H9 (cell line): ENCODE results near the gene SLC6A19. TPM values are rescaled to one million over a fixed set of nuclear protein-coding genes. Genes with fewer than 3 reads are reported as not detected.

Experiments used
- DNase-seq: peaks from one replicate; pipeline ENCODE4 v3.0.0-alpha.2; 2017
- H2AFZ ChIP-seq: one replicate; pipeline ENCODE4 v1.6.1; 2013; ENCODE audit warnings: mild to moderate bottlenecking, low read length, control low read depth, moderate library complexity
- H2AK5ac ChIP-seq: 2 replicates; pipeline ENCODE4 v1.6.1; 2013; ENCODE audit warnings: low read length, control low read depth, mixed read lengths; ENCODE audit not compliant: insufficient read length
- H2BK120ac ChIP-seq: one replicate; pipeline ENCODE4 v1.6.1; 2013; ENCODE audit warnings: low read depth, mild to moderate bottlenecking, low read length, control low read depth, inconsistent platforms; ENCODE audit not compliant: poor library complexity, severe bottlenecking
- H2BK12ac ChIP-seq: 2 replicates; pipeline ENCODE4 v1.6.1; 2013; ENCODE audit warnings: low read length, control low read depth, mixed read lengths, low read depth; ENCODE audit not compliant: insufficient read length
- H2BK15ac ChIP-seq: 2 replicates; pipeline ENCODE4 v1.6.1; 2013; ENCODE audit warnings: low read depth, low read length, control low read depth
- H2BK20ac ChIP-seq: one replicate; pipeline ENCODE4 v1.6.1; 2013; ENCODE audit warnings: low read depth, mild to moderate bottlenecking, low read length, control low read depth, inconsistent platforms; ENCODE audit not compliant: poor library complexity, severe bottlenecking
- H2BK5ac ChIP-seq: 2 replicates; pipeline ENCODE4 v1.6.1; 2013; ENCODE audit warnings: low read length, control low read depth, mixed read lengths; ENCODE audit not compliant: insufficient read length
- H3K14ac ChIP-seq: 2 replicates; pipeline ENCODE4 v1.6.1; 2013; ENCODE audit warnings: low read length, control low read depth; ENCODE audit not compliant: insufficient read depth
- H3K18ac ChIP-seq: 2 replicates; pipeline ENCODE4 v1.6.1; 2013; ENCODE audit warnings: low read depth, mild to moderate bottlenecking, mixed read lengths, low read length, control low read depth; ENCODE audit not compliant: insufficient read length
- H3K23ac ChIP-seq: 2 replicates; pipeline ENCODE4 v1.6.1; 2013; ENCODE audit warnings: low read length, control low read depth, mixed read lengths, low read depth; ENCODE audit not compliant: insufficient read length
- H3K23me2 ChIP-seq: 2 replicates; pipeline ENCODE4 v1.6.1; 2013; ENCODE audit warnings: low read depth, mild to moderate bottlenecking, mixed read lengths, low read length, control low read depth; ENCODE audit not compliant: insufficient read length, poor library complexity, severe bottlenecking
- H3K27ac ChIP-seq: 2 replicates; pipeline ENCODE4 v1.5.1; 2013; ENCODE audit warnings: low read length, control low read depth, mixed read lengths, low read depth; ENCODE audit not compliant: insufficient read length
- H3K27me3 ChIP-seq: 2 replicates; pipeline ENCODE4 v1.6.1; 2013; ENCODE audit warnings: low read length, control low read depth, inconsistent platforms; ENCODE audit not compliant: insufficient read depth
- H3K4ac ChIP-seq: 2 replicates; pipeline ENCODE4 v1.6.1; 2013; ENCODE audit warnings: low read depth, mild to moderate bottlenecking, control low read depth, inconsistent platforms, low read length, moderate library complexity
- H3K4me1 ChIP-seq: 2 replicates; pipeline ENCODE4 v1.6.1; 2013; ENCODE audit warnings: low read length, control low read depth, inconsistent platforms; ENCODE audit not compliant: insufficient read depth
- H3K4me2 ChIP-seq: 2 replicates; pipeline ENCODE4 v1.6.1; 2013; ENCODE audit warnings: low read length, control low read depth, mixed read lengths; ENCODE audit not compliant: insufficient read length, insufficient read depth
- H3K56ac ChIP-seq: 2 replicates; pipeline ENCODE4 v1.6.1; 2013; ENCODE audit warnings: low read depth, mild to moderate bottlenecking, mixed read lengths, low read length, control low read depth; ENCODE audit not compliant: insufficient read length
- H3K79me1 ChIP-seq: 2 replicates; pipeline ENCODE4 v1.6.1; 2013; ENCODE audit warnings: low read depth, mild to moderate bottlenecking, moderate library complexity, low read length, control low read depth, inconsistent platforms; ENCODE audit not compliant: insufficient read depth, poor library complexity, severe bottlenecking
- H3K79me2 ChIP-seq: 2 replicates; pipeline ENCODE4 v1.6.1; 2013; ENCODE audit warnings: low read length, control low read depth, inconsistent platforms; ENCODE audit not compliant: insufficient read depth
- H3K9ac ChIP-seq: 2 replicates; pipeline ENCODE4 v1.6.1; 2013; ENCODE audit warnings: low read length, control low read depth, mixed read lengths; ENCODE audit not compliant: insufficient read length; ENCODE audit errors: extremely low read depth
- H3K9me3 ChIP-seq: one replicate; pipeline ENCODE4 v1.6.1; 2013; ENCODE audit warnings: low read depth, low read length, inconsistent platforms; ENCODE audit not compliant: control insufficient read depth
- H3T11ph ChIP-seq: one replicate; pipeline ENCODE4 v1.6.1; 2013; ENCODE audit warnings: mild to moderate bottlenecking, low read length, control low read depth, inconsistent platforms
- H4K20me1 ChIP-seq: one replicate; pipeline ENCODE4 v1.6.1; 2013; ENCODE audit not compliant: control insufficient read depth, insufficient read length, insufficient read depth
- H4K5ac ChIP-seq: 2 replicates; pipeline ENCODE4 v1.6.1; 2013; ENCODE audit warnings: low read depth, mild to moderate bottlenecking, mixed read lengths, low read length, control low read depth; ENCODE audit not compliant: insufficient read length
- H4K8ac ChIP-seq: replicated peaks from 2 replicates; pipeline ENCODE4 v1.6.1; 2013; ENCODE audit warnings: low read length, control low read depth, mixed read lengths, low read depth; ENCODE audit not compliant: insufficient read length
- H4K91ac ChIP-seq: 2 replicates; pipeline ENCODE4 v1.6.1; 2013; ENCODE audit warnings: low read depth, mild to moderate bottlenecking, moderate library complexity, mixed read lengths, low read length, control low read depth; ENCODE audit not compliant: insufficient read length
- H3K27ac Mint-ChIP-seq, 3 experiments: 2 replicates in 2 of 3; 3 replicates in 1 of 3; pipeline ENCODE4 v1.8.0; 2020 to 2021; ENCODE audit warnings: mixed read lengths in 3 of 3, mild to moderate bottlenecking in 1 of 3, moderate library complexity in 1 of 3
- H3K27me3 Mint-ChIP-seq: 2 replicates; pipeline ENCODE4 v1.8.0; 2021; ENCODE audit warnings: low read depth, mild to moderate bottlenecking, moderate library complexity, mixed read lengths
- H3K36me3 Mint-ChIP-seq, 3 experiments: 2 replicates in 2 of 3; 3 replicates in 1 of 3; pipeline ENCODE4 v1.8.0; 2020 to 2021; ENCODE audit warnings: low read depth in 3 of 3, mixed read lengths in 3 of 3; ENCODE audit not compliant: insufficient read depth in 1 of 3
- H3K4me1 Mint-ChIP-seq, 2 experiments: 2 replicates each; pipeline ENCODE4 v1.8.0; 2020; ENCODE audit warnings: mixed read lengths in 2 of 2
- H3K4me3 Mint-ChIP-seq, 2 experiments: 2 replicates in 1 of 2; 3 replicates in 1 of 2; pipeline ENCODE4 v1.8.0; 2020 to 2021; ENCODE audit warnings: mild to moderate bottlenecking in 2 of 2, mixed read lengths in 2 of 2, moderate library complexity in 1 of 2
- H3K9me3 Mint-ChIP-seq, 2 experiments: 2 replicates in 1 of 2; 3 replicates in 1 of 2; pipeline ENCODE4 v1.8.0; 2020; ENCODE audit warnings: mild to moderate bottlenecking in 2 of 2, mixed read lengths in 2 of 2, moderate library complexity in 1 of 2
- CTCF ChIP-seq: fragments of 200-600 bp; sonication (generic); conservative IDR thresholded peaks from 3 replicates; pipeline ENCODE4 v1.8.0; 2021; ENCODE audit warnings: antibody characterized with exemption, mild to moderate bottlenecking
- WGBS: extraction: QIAGEN DNeasy Blood & Tissue Kit; methylation state at CpG from one replicate; pipeline ENCODE4 v1.1.7; 2013; ENCODE audit warnings: missing lambda C conversion rate, low lambda C conversion rate, mixed read lengths; ENCODE audit not compliant: insufficient read length; ENCODE audit errors: extremely low coverage; 5-methylcytosine and 5-hydroxymethylcytosine counted together
- total RNA-seq: library from RNA; stranded (reverse); gene quantifications from 2 replicates; pipeline ENCODE4 v1.2.1, GENCODE V29; 2021

The SLC6A19 gene
- total RNA-seq, 1 experiment from 2014 or later = not detected

- no CpG with 5 or more reads among the region's 11 CpGs for WGBS
- no peak within 1 kb of the TSS for H2BK5ac ChIP-seq
- H3K18ac ChIP-seq = no peak within 1 kb of the TSS
- no peaks in the 10 kb centered on the region; a peak in 1 of 7 replicates for H3K36me3 Mint-ChIP-seq
- no peak within 1 kb of the TSS for H3K4me3 Mint-ChIP-seq
- H3K56ac ChIP-seq = no peak within 1 kb of the TSS
- no peak within 1 kb of the TSS for H3K9ac ChIP-seq
- H3K14ac ChIP-seq = no peak within 1 kb of the TSS; the same call in 1 of the 2 replicates
- no peak within 1 kb of the TSS for H2BK120ac ChIP-seq
- H2AK5ac ChIP-seq = no peak within 1 kb of the TSS
- H3K79me2 ChIP-seq = no peaks in the 10 kb centered on the region
- H3K79me1 ChIP-seq = no peaks in the 10 kb centered on the region
- no peaks in the 10 kb centered on the region for H3K27me3 ChIP-seq
- H3T11ph ChIP-seq = no peak within 1 kb of the TSS
- no peak within 1 kb of the TSS for H4K8ac ChIP-seq
- peaks cover 0 to 6% of the 10 kb centered on the region in 2 experiments; a peak in 2 of 4 replicates for H3K4me1 Mint-ChIP-seq
- H3K4ac ChIP-seq = no peak within 1 kb of the TSS
- no peaks in the 10 kb centered on the region; the same call in 1 of the 2 replicates for H3K4me1 ChIP-seq
- H4K5ac ChIP-seq = no peak within 1 kb of the TSS
- no peak for DNase-seq
- H3K23ac ChIP-seq = no peak within 1 kb of the TSS
- no peak within 1 kb of the TSS for H3K4me2 ChIP-seq
- no peak for TF ChIP-seq CTCF
- H2BK20ac ChIP-seq = no peak within 1 kb of the TSS
- H2AFZ ChIP-seq = no peak within 1 kb of the TSS
- H4K91ac ChIP-seq = no peak within 1 kb of the TSS
- no peaks in the 10 kb centered on the region for H4K20me1 ChIP-seq
- H3K9me3 ChIP-seq = no peaks in the 10 kb centered on the region
- no peaks in the 10 kb centered on the region for H3K23me2 ChIP-seq
- no peak within 1 kb of the TSS for H2BK15ac ChIP-seq
- H3K27ac Mint-ChIP-seq = no peak within 1 kb of the TSS
- H3K27me3 Mint-ChIP-seq = peaks cover 5% of the 10 kb centered on the region
- H3K9me3 Mint-ChIP-seq = peaks cover 0 to 8% of the 10 kb centered on the region in 2 experiments; a peak in 2 of 5 replicates
- H2BK12ac ChIP-seq = no peak within 1 kb of the TSS
- H3K27ac ChIP-seq = no peak within 1 kb of the TSS
These were observed 23.7 kb downstream of the SLC6A19 start, which contains the start of gene SLC6A18 for GRCh38 chr5:1225081-1225480. Gene SLC6A18, plus strand, starts transcription at chr5:1225381. Its CDS starts 97 bp downstream, at chr5:1225478.
